ENCODE measurements around the gene INPPL1. TPM values are rescaled to one million over a fixed set of nuclear protein-coding genes. Genes with fewer than 3 reads are reported as not detected.

Gene INPPL1
- total and polyA plus RNA-seq, 4 donors = 66.3 to 199 (median 91.6) TPM

- no peaks in the 10 kb centered on the region for H3K9me3 ChIP-seq (ENCODE audit: control insufficient read depth in 4 of 4, insufficient read depth in 3 of 4, low read length in 3 of 4)
- TF ChIP-seq CTCF (IDR thresholded peaks at IDR 0.05; ENCODE audit: control extremely low read depth, extremely low read depth) = no peak
- H3K36me3 ChIP-seq (ENCODE audit: control insufficient read depth in 4 of 4, insufficient read depth in 4 of 4, low read length in 4 of 4) = no peaks in the 10 kb centered on the region
- 87% methylated on average over 10 of the region's 10 CpGs for WGBS, 2 donors
- H3K9ac ChIP-seq (ENCODE audit: insufficient read depth in 1 of 2, low read length in 2 of 2) = no peak overlapping the region
- no peaks in the 10 kb centered on the region for H3K27me3 ChIP-seq (ENCODE audit: control insufficient read depth in 3 of 3, insufficient read depth in 3 of 3, low read length in 2 of 3)
- H3K27ac ChIP-seq (ENCODE audit: low read depth in 1 of 2, low read length in 1 of 2) = no peak overlapping the region
- ATAC-seq (ENCODE audit: insufficient read depth, low FRiP score) (no peak), DNase-seq (no peak)
- H3K4me1 ChIP-seq (ENCODE audit: control insufficient read depth in 5 of 5, insufficient read depth in 5 of 5, low read length in 5 of 5) = peaks cover 0 to 18% (median 13%) of the 10 kb centered on the region in 5 donors
- no peak overlapping the region for H3K4me3 ChIP-seq
These were observed 3.7 kb upstream of the INPPL1 start for GRCh38 chr11:72220696-72221363.

GRCh38 chr11:72221386-72222075 lies 3.0 kb upstream of the INPPL1 start:
- Histone ChIP-seq H3K27ac (ENCODE audit: low read depth in 1 of 2, low read length in 1 of 2) (no peak overlapping the region), H3K27me3 (ENCODE audit: control insufficient read depth in 3 of 3, insufficient read depth in 3 of 3, low read length in 2 of 3) (no peaks in the 10 kb centered on the region), H3K4me1 (ENCODE audit: control insufficient read depth in 5 of 5, insufficient read depth in 5 of 5, low read length in 5 of 5) (peaks cover 0 to 21% (median 13%) of the 10 kb centered on the region in 5 donors), H3K4me3 (no peak overlapping the region), H3K9me3 (ENCODE audit: control insufficient read depth in 4 of 4, insufficient read depth in 3 of 4, low read length in 3 of 4) (no peaks in the 10 kb centered on the region), H3K9ac (ENCODE audit: insufficient read depth in 1 of 2, low read length in 2 of 2) (peak overlapping the region in 1 of 2 donors; percentile 19), H3K36me3 (ENCODE audit: control insufficient read depth in 4 of 4, insufficient read depth in 4 of 4, low read length in 4 of 4) (peaks cover 0 to under 1% (median under 1%) of the 10 kb centered on the region in 4 donors)
- WGBS, 2 donors = 44 to 74% methylated on average over 7 of the region's 7 CpGs
- TF ChIP-seq CTCF (IDR thresholded peaks at IDR 0.05; ENCODE audit: control extremely low read depth, extremely low read depth) = no peak
- DNase-seq = no peak
- ATAC-seq (ENCODE audit: insufficient read depth, low FRiP score) = no peak

GRCh38 chr11:72222106-72222891 lies 2.3 kb upstream of the INPPL1 start:
- no peaks in the 10 kb centered on the region for H3K27me3 ChIP-seq (ENCODE audit: control insufficient read depth in 3 of 3, insufficient read depth in 3 of 3, low read length in 2 of 3)

More at GRCh38 chr11:72222106-72222891, 2.3 kb upstream of the INPPL1 start:
- ATAC-seq (ENCODE audit: insufficient read depth, low FRiP score) (no peak), DNase-seq (peak in 2 of 3 donors; percentile 51 to 52)
- H3K4me1 ChIP-seq (ENCODE audit: control insufficient read depth in 5 of 5, insufficient read depth in 5 of 5, low read length in 5 of 5) = peaks cover 0 to 23% (median 13%) of the 10 kb centered on the region in 5 donors
- peaks cover 0 to 8% (median 3%) of the 10 kb centered on the region in 4 donors for H3K36me3 ChIP-seq (ENCODE audit: control insufficient read depth in 4 of 4, insufficient read depth in 4 of 4, low read length in 4 of 4)
- peak overlapping the region; percentile 18 for H3K4me3 ChIP-seq
- peak overlapping the region in 1 of 2 donors; percentile 65 for H3K9ac ChIP-seq (ENCODE audit: insufficient read depth in 1 of 2, low read length in 2 of 2)
- 60 to 74% methylated on average over 6 of the region's 6 CpGs for WGBS, 2 donors
- H3K27ac ChIP-seq (ENCODE audit: low read depth in 1 of 2, low read length in 1 of 2) = peak overlapping the region; percentile 98 to 99
- no peaks in the 10 kb centered on the region for H3K9me3 ChIP-seq (ENCODE audit: control insufficient read depth in 4 of 4, insufficient read depth in 3 of 4, low read length in 3 of 4)
- no peak for TF ChIP-seq CTCF (IDR thresholded peaks at IDR 0.05; ENCODE audit: control extremely low read depth, extremely low read depth)

Measured in lung (tissue), 12 donors.